ENCODE results near the gene CDK14. TPM values are rescaled to one million over a fixed set of nuclear protein-coding genes. Genes with fewer than 3 reads are reported as not detected.
"Not testable (repeated sequence)": the region's sequence is repeated elsewhere in the genome, so short reads cannot be mapped to it uniquely, and the experiment has no call there.

Gene CDK14
- total RNA-seq, 1 experiment from 2014 or later: 23.6 TPM

DNA sequence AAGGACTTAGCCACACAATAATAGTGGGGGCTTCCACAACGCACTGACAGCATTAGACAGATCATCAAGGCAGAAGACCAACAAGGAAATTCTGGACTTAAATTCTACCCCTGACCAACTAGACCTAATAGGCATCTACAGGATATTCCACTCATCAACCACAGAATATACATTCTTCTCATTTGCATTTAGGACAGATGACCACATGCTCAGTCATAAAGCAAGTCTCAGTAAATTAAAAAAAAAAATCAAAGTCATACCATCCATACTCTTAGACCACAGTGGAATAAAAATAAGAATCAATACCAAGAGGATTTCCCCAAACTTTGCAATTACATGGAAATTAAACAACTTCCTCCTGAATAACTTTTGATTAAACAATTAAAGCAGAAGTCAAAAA, 155.9 kb downstream of the CDK14 start:
- no peak for DNase-seq (ENCODE audit: low read depth)

- no peak for DNase-seq (ENCODE audit: low read depth)
Measured at GRCh38 chr7:90755041-90755440, 158.9 kb downstream of the CDK14 start.

- DNase-seq (ENCODE audit: low read depth): no peak
Measured at GRCh38 chr7:90756366-90756765, 160.2 kb downstream of the CDK14 start.

- DNase-seq (ENCODE audit: low read depth): not testable (repeated sequence)
Measured at GRCh38 chr7:90757565-90757950, 161.4 kb downstream of the CDK14 start.

DNA sequence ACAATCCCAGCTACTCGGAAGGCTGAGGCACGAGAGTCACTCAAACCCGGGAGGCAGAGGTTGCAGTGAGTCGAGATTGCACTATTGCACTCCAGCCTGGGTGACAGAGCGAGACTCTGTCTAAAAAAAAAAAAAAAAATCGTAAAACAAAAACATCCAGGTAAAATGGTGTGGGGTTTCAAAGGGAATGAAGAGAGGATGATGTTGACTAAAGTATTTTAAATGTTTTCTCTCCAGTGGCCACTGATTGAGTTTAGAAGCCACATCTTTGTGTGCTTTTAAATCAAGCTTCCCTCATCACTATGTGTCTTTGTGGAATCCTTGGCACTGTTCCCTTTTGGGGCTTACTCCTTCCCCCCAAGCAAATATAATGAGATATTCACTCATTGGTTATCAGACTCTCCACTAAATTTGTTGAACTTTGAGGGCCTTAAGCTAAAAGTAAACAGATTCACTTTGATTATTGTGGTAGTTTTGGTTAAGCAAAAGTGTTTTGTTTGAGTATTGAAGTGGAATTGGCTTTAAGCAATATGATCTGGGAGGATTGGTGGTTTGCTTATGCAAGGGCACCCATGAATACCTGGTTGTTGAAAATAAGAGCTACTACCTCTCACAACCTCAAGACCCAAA, 162.9 kb downstream of the CDK14 start:
- no peak for DNase-seq (ENCODE audit: low read depth)

DNA sequence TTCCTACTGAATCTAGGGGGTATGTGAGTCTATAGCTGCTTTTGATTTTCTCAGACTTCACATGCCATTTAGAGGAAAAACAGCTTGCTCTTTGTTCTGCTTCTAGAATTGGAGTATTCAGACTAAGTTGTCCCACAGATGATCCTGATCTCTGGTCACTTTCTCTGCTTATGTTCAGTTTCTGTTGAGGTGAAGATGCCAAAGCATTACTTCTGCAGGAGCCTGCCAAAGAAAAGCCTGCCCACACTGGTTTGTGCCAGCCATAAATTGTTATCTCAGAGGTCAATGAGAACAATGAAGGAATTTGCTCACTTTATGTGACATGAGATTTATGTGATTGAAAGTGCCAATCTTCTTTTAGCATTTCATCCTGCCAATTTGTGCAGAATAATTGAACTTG, 163.6 kb downstream of the CDK14 start:
- no peak for DNase-seq (ENCODE audit: low read depth)

DNA sequence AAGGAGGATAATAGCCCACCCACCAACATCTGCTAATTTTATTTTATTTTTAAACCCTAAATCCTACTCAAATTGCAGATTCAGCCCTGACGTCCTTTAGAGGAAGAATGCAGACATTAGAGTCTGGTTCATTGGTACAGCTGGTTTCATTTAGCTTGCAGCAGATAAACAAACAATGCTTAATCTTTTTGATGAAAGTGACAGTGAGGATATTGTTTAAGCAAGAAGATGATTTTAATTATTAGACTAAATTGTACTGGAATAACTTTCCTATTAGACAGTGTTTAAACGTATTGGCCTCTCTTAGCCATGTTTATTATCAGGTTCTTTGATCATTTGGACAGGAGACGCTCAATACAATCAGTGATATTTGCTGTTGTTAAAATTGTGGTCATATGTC, 164.8 kb downstream of the CDK14 start:
- no peak for DNase-seq (ENCODE audit: low read depth)

DNA sequence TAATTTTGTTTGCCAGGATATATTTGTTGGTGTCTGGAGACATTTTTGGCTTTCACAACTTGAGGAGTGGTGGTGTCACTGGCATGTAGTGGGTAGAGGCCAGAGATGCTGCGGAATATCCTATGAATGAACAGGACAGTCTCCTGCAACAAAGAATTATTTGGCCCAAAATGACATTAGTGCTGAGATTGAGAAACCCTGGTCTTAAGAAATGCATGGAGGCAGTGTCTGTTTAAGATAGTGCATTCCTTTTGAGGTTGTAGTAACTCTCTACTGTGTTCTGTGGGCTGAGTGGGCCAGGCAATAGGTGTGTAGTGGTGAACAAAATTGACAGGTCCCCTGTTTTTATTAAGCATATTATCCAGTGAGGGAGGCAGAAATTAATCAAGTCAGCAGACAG, 165.5 kb downstream of the CDK14 start:
- DNase-seq (ENCODE audit: low read depth): no peak

DNA sequence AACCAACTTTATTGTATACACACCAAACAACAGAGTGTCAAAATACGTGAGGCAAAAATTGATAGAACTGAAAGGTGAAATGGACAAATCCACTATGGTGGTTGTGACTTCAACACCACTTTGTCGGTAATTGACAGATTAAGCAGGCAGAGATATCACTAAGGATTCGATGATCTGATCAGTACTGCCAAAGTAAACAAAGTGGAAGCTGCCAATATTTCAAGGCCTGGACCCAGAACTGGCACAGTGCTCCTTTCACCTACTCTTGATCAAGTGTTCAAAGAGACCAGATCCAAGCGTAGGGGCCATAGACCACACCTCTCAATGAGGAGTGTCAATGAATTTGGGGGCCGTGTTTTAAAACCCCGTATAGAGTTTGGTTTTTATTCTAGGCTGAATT, 167.0 kb downstream of the CDK14 start:
- DNase-seq (ENCODE audit: low read depth): no peak

GRCh38 chr7:90764848-90765570, 168.9 kb downstream of the CDK14 start:
- no peak for DNase-seq (ENCODE audit: low read depth)

DNA sequence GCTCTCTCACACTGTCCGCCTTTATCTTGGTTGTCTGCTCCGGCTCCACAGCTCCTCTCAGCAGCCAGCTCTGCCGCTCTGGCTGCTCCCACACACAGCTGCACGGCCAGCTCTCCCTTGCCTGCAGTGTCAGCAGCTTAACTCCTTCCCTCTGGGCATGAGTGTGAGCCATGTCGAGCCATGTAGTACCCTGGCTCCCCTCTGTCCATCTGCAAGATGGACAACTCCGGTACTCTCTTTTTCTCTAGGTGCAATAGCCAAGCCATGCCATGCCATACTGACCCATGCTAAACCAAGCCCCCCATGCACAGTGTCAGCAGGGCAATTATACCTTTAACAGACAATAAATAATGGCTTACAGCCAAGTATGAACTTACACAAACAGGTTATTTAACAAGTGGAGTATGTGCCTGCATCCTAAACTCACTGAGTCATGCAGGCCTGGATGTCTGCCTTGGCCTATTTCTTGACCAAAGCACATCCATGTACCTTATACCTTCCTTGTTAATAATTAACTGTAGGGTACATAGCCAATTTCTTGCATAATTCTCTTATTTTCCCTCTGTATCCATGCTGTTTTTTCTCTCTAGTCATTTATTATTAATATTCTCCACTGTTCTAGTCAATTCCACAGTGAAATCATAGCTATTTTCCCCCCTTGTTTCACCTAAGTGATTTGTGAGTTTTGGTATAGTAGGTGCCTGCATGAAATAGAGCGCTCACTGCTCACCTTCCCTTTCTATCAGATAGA, 170.9 kb downstream of the CDK14 start:
- no peak for DNase-seq (ENCODE audit: low read depth)

GRCh38 chr7:90768301-90768700, 172.2 kb downstream of the CDK14 start:
- peak; percentile 87 for DNase-seq (ENCODE audit: low read depth)

GRCh38 chr7:90769036-90769435, 172.9 kb downstream of the CDK14 start:
- DNase-seq (ENCODE audit: low read depth): peak; percentile 68

DNA sequence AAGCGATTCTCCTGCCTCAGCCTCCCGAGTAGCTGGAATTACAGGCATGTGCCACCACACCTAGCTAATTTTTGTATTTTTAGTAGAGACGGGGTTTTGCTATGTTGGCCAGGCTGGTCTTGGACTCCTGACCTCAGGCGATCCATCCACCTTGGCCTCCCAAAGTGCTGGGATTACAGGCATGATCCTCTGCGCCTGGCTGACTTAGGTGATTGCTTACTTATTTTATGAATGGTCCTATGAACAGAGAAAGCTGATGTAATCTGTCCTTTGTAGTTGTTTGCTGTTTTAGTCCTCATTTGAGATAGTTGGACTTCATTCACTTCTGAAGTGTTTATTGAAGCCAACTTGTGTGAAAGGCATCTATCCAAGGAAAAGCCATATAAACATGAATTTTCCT, 173.4 kb downstream of the CDK14 start:
- DNase-seq (ENCODE audit: low read depth): not testable (repeated sequence)

GRCh38 chr7:90771281-90771680, 175.2 kb downstream of the CDK14 start:
- no peak for DNase-seq (ENCODE audit: low read depth)

DNA sequence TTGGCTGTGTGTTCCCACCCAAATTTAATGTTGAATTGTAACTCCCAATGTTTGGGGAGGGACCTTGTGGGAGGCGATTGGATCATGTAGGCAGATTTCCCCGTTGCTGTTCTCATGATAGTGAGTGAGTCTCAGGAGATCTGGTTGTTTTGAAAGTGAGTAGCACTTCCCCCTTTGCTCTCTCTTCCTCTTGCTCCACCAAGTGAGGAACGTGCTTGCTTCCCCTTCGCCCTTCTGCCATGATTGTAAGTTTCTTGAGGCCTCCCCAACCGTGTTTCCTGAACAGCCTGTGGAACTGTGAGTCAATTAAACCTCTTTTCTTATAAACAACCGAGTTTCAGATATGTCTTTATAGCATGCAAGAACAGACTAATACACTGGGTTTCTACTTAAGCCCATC, 176.3 kb downstream of the CDK14 start:
- no peak for DNase-seq (ENCODE audit: low read depth)

DNA sequence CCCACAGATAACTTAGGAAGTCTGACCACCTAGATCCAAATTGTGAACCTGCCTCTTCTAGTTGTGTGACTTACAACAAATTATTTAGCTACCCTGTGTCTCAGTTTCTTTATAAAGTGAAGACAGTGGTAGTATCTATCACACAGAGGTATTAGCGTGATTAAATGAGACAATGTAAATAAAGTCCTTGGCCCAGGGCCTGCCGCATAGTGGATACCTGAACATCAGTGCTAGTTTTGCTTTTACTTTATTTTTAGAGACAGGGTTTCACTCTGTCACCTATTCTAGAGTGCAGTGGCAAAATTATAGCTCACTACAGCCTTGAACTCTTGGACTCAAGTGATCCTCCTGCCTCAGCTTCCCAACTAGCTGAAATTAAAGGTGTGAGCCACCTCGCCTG, 177.1 kb downstream of the CDK14 start:
- no peak for DNase-seq (ENCODE audit: low read depth)

DNA sequence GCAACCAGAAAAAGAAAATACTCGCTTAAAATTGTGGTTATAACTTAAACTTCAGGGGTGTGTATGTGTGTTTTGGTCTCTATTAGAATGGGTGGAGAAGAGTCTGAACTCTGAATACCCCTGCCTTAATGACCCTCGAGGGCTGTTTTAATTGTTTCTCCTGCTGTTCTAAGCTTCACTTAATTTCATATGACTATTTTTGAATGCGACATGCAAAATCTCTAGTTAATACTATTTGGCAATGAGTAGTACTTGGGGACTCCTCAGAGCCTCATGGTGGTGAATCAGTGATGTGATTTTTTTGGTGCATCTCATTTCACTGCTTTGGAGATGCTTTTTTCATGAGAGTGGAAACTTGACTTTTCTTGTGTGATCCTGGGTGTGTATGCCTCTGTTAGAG, 178.6 kb downstream of the CDK14 start:
- no peak for DNase-seq (ENCODE audit: low read depth)

- DNase-seq (ENCODE audit: low read depth): no peak
Measured at GRCh38 chr7:90775383-90775965, 179.4 kb downstream of the CDK14 start.

GRCh38 chr7:90777041-90777440, 180.9 kb downstream of the CDK14 start:
- DNase-seq (ENCODE audit: low read depth): no peak

DNA sequence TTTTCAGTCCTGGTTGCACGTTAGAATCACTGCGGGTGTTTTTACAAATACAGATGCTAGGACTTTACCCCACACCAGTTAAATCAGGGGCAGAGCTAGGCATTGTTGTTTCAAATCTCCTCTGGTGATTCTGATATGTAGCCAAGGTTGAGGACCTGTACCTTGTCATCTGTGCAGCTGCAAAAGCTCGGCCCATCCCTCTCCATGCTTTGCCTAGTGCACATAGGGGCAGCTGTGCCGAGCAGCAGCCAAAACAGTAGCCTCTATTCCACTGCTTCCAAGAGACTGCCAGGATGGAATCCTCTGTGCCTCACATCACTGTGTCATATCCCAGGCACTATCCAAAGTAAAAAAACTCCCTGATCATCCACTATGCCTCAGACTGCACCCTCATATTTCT, 181.3 kb downstream of the CDK14 start:
- DNase-seq (ENCODE audit: low read depth): no peak

DNA sequence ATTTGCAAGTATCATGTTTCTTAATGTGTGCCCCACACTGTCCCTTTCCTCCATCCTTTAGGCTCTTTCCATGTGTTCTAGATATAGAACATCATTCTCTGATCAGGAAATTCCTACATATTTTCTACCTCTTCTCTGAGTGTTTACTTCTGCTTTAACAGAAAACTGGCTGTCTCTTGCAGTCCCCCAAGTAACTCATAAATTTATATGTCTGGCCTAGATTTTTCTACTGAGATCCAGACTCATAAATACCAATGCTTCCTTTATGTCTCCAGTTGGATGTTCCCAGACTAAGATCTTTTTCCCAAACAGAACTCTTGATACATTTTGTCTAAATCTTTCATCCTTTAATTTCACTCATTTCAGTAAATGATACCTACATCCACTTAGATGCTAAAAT, 181.8 kb downstream of the CDK14 start:
- DNase-seq (ENCODE audit: low read depth): no peak

Data from LHCN-M2 (cell line).